ENCODE data around the gene LRMDA.

The LRMDA gene

DNA sequence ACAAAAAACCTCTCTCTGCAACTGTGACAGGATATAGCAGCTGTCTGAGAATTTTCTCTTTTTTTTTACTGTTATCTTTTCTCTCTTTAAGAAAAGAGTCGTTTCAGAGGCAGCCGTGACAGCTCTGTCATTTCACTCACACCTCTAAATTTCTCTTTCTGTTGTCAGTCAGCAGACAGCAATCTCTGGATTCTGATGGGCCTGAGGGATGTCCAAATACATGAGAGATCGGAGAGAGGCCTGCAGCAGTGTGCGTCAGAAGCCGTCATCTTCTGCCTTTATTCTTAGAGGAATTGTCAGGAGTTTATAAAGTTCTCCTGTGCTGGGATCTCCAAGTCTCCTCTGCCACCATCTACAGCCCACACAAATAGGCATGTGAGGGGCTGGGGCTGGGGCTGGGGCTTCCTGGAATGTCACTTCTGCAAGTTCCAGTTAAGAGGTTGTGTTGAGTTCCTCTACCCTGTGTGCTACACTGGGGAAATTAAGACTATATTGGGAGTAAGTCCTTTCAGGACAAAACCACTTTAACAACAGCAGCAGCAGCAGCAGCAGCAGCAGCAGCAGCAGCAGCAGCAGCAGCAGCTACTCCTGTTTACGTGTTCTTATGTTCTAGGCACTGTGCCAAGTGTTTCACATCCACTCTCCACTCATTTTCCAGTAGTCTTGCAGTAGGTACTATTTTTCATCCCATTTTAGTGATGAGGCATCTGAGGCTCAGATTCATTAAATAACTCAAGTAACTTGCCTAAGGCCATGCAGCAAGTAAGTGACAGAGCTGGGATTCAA, 541.3 kb downstream of the LRMDA start:
- H3K27me3 ChIP-seq, result no peaks in the 10 kb centered on the region

DNA sequence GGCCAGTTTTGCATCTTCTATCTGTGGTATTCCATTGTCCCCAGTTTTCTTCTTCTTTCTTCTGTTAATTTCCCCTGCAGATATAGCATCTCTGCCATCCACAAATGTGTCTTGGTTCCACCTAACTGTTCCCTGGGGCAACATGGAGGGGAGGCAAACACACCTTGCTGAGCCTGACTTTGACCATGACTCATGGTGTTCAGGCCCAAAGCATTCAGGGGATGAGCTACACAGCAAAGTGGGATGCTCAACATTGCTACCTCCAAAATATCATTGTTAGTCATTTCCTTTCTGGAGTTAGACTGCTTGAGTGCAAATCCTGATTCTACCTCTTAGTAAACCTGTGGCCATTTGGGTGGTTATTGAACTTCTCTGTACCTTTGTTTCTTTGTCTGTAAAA, 542.7 kb downstream of the LRMDA start:
- no peak overlapping the region for H3K27ac ChIP-seq
- no peak for DNase-seq
- H3K9me3 ChIP-seq, result no peaks in the 10 kb centered on the region
- intact Hi-C loops (cut with DNase I; ENCODE audit: low total_unique reads), result no loop called here
- peaks cover 0 to 8% (median 6%) of the 10 kb centered on the region in 4 donors for H3K4me1 ChIP-seq
- no peak overlapping the region for H3K4me3 ChIP-seq
- H3K27me3 ChIP-seq, result no peaks in the 10 kb centered on the region
- H3K36me3 ChIP-seq, result no peaks in the 10 kb centered on the region
- TF ChIP-seq, protein P1, sequence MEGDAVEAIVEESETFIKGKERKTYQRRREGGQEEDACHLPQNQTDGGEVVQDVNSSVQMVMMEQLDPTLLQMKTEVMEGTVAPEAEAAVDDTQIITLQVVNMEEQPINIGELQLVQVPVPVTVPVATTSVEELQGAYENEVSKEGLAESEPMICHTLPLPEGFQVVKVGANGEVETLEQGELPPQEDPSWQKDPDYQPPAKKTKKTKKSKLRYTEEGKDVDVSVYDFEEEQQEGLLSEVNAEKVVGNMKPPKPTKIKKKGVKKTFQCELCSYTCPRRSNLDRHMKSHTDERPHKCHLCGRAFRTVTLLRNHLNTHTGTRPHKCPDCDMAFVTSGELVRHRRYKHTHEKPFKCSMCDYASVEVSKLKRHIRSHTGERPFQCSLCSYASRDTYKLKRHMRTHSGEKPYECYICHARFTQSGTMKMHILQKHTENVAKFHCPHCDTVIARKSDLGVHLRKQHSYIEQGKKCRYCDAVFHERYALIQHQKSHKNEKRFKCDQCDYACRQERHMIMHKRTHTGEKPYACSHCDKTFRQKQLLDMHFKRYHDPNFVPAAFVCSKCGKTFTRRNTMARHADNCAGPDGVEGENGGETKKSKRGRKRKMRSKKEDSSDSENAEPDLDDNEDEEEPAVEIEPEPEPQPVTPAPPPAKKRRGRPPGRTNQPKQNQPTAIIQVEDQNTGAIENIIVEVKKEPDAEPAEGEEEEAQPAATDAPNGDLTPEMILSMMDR (IDR thresholded peaks at IDR 0.05), result no peak

More for the DNA sequence above, 541.3 kb downstream of the LRMDA start:
- H3K4me1 ChIP-seq, result peaks cover 0 to 8% (median 6%) of the 10 kb centered on the region in 4 donors
- TF ChIP-seq, protein P1 (IDR thresholded peaks at IDR 0.05), result no peak
- H3K36me3 ChIP-seq, result no peaks in the 10 kb centered on the region
- H3K27ac ChIP-seq, result peak overlapping the region in 1 of 2 donors; percentile 14
- no peaks in the 10 kb centered on the region for H3K9me3 ChIP-seq
- H3K4me3 ChIP-seq, result no peak overlapping the region
- intact Hi-C loops (cut with DNase I; ENCODE audit: low total_unique reads), result no loop called here
- peak in 1 of 2 donors; percentile 43 for DNase-seq

DNA sequence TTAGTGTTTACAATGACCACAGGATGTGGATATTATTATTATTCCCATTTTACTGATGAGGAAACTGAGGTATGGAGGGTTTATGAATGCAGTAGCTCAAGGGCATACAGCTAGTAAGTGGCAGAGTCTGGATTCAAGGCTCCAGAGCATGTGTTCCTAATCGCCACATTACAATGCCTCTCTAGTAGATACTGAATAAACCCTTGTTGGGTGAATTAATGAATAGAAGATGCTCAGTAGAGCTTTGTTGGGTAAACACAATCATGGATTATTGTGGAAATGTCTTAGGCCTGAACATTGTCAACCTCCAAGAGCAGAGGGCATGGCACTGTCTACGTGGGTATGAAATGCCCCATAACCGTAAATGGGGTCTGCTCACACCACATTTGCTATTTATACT, 545.3 kb downstream of the LRMDA start:
- H3K9me3 ChIP-seq, result no peaks in the 10 kb centered on the region
- no peak overlapping the region for H3K27ac ChIP-seq
- DNase-seq, result no peak
- intact Hi-C loops (cut with DNase I; ENCODE audit: low total_unique reads), result no loop called here
- TF ChIP-seq, protein P1 (IDR thresholded peaks at IDR 0.05), result no peak
- no peak overlapping the region for H3K4me3 ChIP-seq
- H3K27me3 ChIP-seq, result no peaks in the 10 kb centered on the region
- H3K36me3 ChIP-seq, result no peaks in the 10 kb centered on the region
- peaks cover 0 to 8% (median 6%) of the 10 kb centered on the region in 4 donors for H3K4me1 ChIP-seq

DNA sequence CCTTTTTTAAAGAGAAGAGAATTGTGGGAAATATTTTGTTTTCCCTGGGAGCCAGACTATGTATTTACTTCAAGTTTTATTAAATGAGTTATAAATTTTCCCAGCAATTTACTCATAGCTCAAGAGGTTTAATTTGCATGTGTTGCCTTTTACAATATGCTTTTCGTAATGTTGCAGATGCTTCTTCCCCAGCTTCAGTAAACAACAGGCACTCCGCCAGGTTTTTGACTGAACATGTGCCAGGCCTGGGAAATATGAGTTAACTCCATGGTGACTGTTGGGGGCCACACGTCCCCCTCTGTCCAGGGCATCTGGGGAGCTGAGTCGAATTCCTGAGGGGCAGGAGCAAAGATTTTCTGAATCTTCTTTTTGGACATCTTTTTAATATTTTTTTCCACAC, 545.7 kb downstream of the LRMDA start:
- Histone ChIP-seq H3K4me3 (no peak overlapping the region), H3K36me3 (no peaks in the 10 kb centered on the region), H3K9me3 (no peaks in the 10 kb centered on the region), H3K27ac (no peak overlapping the region), H3K27me3 (no peaks in the 10 kb centered on the region), H3K4me1 (peaks cover 0 to 8% (median 6%) of the 10 kb centered on the region in 4 donors)
- DNase-seq, result no peak
- intact Hi-C loops (cut with DNase I; ENCODE audit: low total_unique reads), result no loop called here
- TF ChIP-seq, protein P1 (IDR thresholded peaks at IDR 0.05), result no peak

DNA sequence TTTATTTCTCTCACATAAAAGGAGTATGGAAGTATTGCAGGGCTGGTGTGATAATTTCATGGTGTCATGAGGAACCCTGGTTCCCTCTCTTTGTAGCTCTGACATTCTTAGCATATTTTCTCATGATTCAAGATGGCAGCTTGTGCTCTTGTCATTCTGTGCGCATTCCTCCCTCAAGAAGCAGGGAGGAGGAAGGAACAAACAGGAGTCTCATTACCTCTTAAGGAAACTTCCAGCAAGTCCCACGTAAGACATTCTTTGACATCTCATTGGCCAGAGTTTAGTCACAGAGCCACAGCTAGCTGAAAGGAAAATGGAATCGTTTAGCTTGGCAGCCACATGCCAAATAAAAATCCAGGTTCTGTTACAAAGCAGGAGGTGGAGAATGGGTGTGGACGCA, 546.8 kb downstream of the LRMDA start:
- Histone ChIP-seq H3K4me3 (no peak overlapping the region), H3K36me3 (no peaks in the 10 kb centered on the region), H3K9me3 (no peaks in the 10 kb centered on the region), H3K27me3 (no peaks in the 10 kb centered on the region), H3K4me1 (no peaks in the 10 kb centered on the region), H3K27ac (no peak overlapping the region)
- TF ChIP-seq, protein P1 (IDR thresholded peaks at IDR 0.05), result no peak
- intact Hi-C loops (cut with DNase I; ENCODE audit: low total_unique reads), result no loop called here
- no peak for DNase-seq

Measured in tibial artery (tissue), 4 donors.